Activated CD8-positive, alpha-beta memory T cell treated with anti-CD3 and anti-CD28 coated beads, Interleukin-2, amount 50 U/mL, for 24 hours (primary cell): ENCODE results near the gene TTC1.
"Not testable (repeated sequence)": the region's sequence is repeated elsewhere in the genome, so short reads cannot be mapped to it uniquely, and the experiment has no call there.

Experiments
- DNase-seq: peaks from one replicate; pipeline ENCODE4 v3.0.0-alpha.2; 2020; ENCODE audit errors: extremely low read depth

TTC1 gene

DNA sequence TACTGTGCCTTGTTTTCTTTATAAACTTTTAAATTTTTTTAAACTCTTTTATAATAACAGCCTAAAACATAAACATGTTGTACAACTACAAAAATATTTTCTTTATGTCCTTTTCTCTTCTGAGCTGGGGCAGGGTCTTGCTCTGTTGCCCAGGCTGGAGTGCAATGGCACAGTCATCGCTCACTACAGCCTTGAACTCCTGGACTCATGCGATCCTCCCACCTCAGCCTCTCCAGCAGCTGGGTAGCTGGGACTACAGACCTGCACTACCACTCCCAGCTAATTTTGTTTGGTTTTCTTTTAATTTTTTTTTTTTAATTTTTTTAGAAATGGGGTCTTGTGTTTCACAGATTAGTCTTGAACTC lies 31.5 kb downstream of the TTC1 start:
- no peak for DNase-seq

DNA sequence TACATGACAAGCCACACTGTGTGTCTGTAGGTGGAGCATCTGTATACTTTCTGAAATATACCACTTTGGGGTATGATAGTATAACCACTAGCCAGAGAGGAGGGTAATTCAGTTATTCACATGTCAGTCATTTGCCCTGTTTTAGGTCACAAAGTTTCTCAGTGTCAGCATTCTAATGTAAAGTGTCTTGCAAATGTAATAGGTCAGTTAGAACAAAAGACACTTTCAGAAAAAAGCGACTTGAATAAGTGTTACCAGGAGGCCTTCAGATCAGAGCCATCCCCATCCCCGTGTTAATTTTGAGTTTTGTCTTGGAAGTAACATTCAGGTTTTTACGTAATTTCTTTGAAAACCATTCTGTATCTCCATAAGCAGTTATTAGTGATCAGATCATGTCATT lies 33.7 kb downstream of the TTC1 start:
- DNase-seq = no peak

DNA sequence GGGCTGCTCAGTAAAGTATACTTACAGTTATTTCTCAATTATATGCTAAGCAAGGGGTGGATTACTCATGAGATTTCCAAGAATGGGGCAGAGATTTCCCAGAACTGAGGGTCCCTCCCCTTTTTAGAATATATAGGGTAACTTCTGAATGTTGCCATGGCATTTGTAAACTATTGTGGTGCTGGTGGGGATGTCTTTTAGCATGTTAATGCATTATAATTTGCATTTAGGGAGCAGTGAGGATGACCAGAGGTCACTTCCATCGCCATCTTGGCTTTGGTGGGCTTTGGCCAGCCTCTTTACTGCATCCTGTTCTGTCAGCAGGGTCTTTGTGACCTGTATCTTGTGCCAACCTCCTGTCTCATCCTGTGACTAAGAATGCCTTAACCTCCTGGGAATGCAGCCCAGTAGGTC lies 35.5 kb downstream of the TTC1 start:
- no peak for DNase-seq

DNA sequence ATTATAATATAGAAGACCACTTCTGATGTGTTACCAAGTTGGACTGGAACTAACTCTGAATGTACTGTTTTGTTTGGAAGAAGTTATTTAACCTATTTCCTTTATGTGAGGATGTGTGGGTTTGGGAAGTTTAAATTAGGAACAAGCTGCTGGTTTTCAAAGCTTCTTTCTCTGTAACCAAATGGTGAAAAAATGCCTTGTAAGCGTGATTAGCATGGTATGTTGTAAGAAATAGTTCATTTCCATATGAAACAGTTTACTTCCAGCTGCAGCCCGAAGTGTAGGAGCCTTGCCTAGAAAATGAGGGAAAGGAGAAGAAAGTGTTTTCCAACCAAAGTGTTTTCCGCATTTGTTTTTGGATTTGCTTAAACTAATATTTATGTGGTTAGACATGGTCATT lies 36.0 kb downstream of the TTC1 start:
- no peak for DNase-seq

DNA sequence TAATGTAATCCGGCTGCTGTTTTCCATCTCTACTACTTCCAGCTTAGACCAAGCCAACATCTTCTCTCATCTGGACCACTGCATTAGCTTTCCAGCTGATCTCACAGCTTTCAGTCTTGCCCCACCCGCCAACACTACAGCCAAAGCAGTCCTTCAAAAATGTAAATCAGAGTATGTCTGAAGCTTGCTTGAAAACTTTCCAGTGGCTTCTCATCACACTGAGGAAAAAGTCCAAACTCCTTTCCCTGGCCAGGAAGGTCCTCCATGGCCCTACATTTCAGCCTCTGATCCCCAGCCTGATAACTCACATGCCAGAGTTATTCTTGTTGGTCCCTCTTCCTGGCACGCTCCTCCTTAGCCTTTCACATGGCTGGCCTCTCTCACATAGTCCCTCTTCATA lies 38.5 kb downstream of the TTC1 start:
- no peak for DNase-seq

DNA sequence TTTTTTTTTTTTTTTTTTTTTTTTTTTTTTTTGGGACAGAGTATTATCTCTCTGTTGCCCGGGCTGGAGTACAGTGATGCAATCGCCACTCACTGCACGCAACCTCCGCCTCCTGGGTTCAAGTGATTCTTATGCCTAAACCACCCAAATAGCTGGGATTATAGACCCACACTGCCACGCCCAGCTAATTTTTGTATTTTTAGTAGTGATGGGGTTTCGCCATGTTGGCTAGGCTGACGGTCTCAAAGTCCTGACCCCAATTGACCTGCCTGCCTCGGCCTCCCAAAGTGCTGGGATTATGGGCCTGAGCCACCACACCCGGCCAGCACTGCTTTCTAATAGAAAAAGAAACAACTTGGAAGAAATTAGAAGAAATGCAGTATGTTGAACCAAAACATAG lies 39.2 kb downstream of the TTC1 start:
- no peak for DNase-seq

DNA sequence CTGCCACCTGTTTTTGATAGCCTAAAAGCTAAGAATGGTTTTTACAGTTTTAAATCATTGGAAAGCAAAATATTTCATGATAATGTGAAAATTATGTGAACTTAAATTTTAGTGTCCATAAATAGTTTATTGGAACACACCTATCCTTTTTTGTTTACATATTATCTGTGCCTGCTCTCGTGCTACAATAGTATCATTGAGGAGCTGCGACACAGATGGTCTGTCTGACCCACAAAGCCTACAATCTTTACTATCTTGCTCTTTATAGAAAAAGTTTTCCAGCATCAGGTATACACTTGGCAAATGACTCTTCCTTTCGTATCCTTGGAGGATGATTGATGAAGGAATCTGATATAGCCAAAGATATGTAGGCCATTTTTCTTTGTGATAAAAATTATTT lies 40.2 kb downstream of the TTC1 start:
- no peak for DNase-seq

DNA sequence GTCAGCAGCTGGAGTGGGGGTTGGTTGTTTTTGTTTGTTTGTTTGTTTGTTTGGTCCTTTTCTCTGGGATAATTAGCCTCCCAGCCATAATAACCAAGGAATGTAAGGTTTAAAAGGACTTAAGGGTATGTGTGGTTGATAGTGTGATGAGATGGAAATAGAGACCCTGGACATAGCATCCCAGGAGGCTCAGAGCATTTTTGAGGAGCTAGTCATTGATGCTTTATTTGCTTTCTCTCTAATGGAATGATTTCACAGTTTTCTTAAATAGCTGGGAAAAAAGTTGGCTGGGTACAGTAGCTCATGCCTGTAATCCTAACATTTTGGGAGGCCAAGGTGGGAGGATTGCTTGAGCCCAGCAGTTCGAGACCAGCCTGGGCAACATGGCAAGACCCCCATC lies 45.1 kb downstream of the TTC1 start:
- DNase-seq = no peak

DNA sequence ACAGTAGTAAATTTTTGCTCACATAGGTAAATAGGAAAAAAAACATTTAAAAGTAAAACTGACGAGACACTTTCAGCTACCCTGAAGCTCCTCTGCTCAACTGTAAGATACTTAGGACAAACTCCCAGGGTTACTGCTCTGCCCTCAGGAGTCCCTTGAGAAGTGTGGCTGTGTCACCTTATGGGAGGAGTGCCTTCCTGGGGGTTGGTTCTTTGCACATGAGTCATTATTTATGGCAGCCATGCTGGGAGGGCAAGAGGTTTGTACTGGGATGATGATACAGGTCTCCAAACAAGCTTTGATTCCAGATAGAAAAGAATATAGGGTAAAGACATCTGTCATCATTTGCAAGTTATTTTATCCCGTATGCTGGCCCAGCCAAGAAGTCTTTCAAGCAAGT lies 45.9 kb downstream of the TTC1 start:
- no peak for DNase-seq

DNA sequence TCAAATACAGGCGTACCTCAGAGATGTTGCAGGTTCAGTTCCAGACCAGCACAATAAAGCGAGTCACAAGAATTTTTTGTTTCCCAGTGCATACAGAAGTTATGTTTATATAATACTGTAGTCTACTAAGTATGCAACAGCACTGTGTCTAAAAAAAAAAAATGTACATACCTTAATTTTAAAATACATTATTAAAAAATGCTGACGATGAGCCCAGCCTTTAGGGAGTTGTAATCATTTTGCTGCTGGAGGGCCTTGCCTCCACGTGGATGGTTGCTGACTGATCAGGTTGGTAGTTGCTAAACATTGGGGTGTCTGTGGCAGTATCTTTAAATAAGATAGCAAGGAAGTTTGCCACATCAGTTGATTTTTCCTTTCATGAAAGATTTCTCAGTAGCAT lies 48.3 kb downstream of the TTC1 start:
- DNase-seq = no peak

DNA sequence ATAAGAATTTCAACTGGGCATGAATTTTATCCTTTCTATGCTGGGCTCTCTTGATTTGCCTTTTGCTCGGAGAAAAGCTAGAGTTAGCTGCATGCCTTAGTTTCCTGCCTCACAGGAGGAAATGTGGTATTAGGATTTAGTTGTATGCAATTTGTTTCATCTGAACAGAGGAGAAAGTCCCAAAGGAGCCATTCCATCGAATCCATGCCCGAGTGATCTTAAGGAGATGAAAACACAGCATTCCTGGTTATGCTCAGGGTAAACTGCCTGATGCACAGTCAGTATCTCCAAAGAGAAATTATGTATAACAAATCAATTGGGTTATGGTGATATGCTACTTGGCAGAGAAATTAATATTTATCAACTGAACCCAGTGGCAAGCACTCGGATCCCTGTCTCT lies 51.1 kb downstream of the TTC1 start:
- no peak for DNase-seq

DNA sequence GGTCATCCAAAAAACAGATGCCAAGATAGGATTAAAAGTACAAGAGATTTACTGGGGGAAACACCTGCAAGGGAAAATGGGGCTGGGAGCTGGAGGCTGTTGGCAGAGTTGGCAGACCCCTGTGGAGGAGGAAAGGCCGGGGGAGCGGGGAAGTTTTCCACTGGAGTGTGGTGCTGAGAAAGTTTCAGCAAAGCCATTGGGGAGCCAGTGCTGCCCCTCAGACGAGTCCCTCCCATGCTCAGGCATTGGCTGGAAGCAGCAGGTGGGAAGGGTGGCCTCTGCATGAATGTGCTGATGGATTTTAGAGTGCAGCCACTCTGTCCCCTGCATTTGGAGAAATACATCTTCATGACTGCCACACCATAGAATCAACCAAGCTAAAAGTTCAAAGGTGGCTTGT lies 52.8 kb downstream of the TTC1 start:
- DNase-seq = no peak

DNA sequence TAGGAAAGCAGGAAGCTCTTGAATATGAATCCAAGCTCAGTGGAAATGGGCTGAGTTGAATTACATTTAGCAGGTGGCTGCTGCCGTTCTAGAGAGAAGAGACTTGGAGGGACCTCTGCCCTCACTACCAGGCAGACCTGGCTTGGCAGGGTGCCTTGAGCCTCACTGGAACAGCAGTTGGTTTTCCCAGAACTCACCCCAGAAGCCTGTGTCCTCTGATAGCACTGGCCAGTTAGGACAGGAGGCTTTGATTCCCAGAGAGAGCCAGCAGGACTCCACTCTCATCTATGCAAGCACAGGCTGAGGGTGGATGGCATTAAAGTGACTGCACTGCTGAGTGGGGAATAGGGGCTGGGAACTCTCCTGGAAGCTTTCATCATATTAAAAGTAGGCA lies 55.5 kb downstream of the TTC1 start:
- no peak for DNase-seq

DNA sequence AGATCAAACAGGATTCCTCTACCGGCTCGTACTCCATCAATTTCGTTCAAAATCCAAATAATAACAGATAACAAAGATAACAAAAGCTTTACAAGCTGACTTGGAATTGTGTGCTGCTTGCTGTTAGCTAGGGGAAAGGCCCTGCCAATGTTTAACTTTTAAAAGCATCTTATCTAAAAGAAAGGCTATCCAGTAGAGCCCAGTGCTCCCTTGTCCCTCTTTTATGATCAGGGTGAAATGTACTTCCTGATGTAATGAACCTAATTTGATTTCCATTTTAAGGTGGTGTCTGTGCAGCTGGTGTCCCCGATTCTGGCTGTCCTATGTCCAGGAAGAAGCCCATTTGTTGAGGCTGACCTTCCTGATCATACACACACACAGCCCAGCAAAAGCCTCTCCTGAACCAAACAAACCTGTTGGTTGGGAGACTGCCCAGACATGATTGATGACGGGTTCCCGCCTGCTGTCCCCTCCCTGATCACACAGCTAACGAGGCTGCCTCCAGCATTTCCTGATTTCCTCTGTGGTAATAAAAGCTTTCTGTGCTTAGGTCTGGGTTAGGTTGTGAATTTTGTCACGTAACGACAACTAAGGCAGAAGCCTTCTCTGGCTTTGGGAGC lies 56.2 kb downstream of the TTC1 start:
- no peak for DNase-seq

DNA sequence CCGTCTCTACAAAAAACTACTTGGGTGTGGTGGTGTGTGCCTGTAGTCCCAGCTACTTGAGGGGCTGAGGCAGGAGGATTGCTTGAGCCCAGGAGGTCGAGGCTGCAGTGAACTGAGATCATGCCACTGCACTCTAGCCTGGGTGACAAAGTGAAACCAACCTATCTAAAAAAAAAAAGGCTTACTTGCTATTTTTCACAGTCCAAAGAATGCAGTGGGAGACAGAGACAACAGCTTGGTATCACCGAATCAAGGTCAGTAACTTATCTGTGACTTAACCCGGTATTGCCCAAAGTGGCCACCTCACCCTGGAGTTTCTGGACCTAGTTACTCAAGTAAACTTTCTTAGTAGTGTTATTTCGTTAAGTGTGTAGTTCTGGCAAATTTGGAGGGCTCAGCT lies 60.2 kb downstream of the TTC1 start:
- DNase-seq = not testable (repeated sequence)

DNA sequence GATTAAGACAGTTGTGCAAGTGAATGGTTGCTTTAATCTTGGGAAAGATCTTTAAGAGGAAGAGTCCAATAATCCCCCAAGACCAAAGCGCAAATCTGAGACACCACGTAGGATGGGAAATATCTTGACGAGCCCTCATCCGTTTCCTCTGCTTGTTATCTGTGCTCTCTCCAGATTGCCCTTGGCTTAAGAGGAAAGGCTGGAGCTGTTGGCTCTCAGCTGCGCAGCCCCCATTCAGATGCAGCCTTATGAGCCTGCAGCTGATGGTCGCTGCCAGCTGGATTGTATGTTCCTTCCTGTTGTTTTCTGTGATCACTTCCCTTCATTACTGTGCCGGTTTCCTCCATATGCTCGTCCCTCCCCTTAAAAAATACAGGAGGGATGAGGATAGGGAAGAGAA lies 62.6 kb downstream of the TTC1 start:
- no peak for DNase-seq

DNA sequence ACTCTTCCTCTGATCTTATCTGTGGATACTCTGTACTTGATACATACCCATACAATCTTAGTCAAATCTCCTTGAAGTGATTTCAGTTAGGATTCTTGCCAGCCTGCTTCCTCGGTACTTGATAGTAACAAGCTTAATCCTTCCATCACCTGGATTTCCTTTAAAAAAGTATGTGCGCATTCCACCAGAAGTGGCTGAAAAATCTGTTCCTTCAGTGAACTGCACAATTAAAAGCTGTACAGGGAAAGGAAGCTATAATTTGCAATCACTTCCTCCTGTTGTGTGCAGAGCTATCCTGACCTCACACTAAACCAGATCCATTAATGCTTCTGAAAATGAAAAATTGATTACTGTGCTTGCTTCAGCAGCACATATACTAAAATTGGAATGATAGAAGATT lies 63.0 kb downstream of the TTC1 start:
- no peak for DNase-seq

DNA sequence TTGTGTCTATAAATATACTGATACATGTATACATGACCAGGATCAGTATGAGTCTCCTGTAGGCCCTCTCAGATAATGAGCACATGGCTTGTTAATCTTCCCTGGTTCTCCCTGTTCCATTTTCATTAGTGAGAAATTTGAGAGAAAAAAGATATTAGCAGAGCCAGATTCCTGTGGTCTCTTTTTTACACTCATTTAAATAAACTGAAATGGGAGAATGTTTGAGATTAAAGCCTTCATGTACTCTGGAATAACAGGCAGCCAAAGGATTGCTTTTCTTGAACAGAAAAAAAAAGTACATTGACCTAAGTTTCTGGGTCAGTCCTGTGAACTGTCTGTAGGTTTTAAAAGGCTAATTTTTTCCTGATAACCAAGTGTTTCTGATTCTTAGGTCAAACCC lies 66.1 kb downstream of the TTC1 start:
- no peak for DNase-seq

DNA sequence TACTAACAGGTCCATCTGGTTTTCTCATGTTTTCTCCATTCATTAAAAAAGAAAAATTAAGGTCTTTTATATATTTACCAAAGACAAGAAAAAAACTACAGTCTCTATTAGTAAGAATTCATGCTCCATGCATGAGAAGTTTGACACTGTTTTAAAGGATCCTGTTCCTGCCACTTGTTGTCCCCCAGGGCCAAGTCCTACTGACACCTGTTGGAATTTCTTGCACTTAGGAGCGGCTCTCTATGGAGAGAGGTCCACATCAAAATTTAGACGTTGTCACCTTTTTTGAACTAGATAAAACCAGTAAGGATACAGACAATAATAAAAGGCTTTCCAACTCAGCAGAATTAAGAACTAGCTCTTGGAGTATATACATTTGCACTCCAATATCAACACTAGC lies 68.1 kb downstream of the TTC1 start:
- no peak for DNase-seq

DNA sequence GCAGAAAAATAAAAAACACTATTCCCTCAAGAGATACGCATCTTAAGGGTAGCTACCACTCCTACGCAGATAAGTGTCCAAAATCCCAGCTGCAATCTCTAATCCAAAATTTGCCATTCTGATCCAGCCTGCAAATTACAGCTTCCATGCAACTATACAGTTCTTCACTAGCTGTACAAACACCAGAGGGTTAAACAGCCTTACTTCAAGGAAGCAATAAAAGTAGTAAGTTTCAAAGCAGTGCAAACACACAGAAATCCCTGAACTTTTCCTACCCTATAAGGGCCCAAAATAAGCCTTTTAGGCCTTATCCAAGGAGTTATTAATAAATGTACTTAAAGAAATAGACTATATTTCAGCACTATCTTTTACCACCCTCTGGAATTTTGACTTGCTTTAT lies 70.8 kb downstream of the TTC1 start:
- DNase-seq = no peak

DNA sequence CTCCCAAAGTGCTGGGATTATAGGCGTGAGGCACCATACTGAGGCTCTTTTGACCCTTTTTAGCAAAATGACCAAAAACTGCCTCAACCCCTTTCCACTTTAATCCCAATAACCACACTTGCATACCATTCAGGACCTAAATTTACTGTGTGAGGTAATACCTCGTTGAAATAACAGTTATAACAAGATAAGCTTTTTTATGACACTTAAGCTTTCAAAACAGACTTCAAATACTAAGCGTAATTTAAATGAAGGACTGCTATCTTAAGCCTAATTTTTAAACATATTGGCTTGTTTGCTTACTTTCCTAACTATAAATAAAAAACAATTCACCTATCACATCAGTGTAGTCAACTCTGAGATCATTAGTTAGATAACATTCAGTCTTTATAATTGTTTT lies 72.6 kb downstream of the TTC1 start:
- DNase-seq = no peak

DNA sequence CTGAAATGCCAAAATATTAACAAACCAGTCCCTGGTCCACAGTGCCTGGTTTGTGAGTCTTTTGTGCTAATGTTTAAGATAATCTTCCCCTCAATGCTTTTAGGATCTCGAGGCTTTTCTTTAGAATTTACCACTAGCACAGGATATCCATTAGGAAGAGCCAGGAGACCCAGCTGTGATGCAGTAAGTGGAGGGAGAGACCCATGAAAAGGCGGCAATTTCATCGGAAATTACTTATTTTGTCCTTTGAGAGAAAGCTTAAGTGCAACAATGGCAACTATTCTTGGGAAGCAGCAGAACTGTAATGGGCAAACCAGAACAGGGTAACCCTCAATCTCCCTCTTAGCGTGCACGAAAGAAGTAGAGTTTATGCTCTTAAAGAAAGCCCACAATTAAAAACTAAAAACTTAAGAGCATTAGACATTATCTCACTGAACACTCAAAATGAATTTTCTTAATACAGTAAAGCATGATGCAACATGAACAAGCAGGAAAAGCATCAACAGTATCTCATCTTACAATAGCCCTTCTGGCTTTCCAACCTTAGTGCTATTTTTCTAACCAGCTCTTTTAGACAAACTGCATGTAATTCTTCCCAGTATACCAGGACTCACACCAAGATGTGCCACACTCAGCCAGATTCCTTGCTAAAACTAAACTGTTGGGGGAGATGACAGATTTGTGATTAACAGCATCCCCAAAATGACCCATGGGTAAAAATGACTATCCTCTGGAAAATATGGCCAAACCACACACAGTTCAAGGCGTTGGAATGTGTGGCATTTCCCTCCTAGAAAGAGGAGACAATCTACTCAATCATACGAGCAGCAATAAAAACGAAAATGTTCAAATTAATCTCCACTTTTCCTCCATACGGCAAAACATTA lies 73.9 kb downstream of the TTC1 start:
- DNase-seq = no peak

DNA sequence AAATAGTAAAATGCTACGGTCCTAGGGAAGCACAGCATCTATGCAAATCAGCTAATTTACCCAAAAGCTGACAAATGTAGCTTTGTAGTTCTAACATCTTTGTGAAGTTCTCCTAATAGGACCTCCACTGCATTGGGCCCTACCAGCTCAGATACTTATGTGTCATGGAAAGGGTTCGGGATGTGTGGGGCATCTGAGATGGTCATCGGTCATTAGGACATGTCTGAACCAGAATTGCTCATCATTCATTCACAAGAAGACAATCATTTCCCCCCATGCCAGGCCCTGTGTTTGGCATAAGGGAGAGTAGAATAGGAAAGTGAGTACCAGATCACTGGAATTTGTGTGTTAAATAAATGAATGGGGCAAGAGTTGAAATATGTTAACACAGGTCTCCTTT lies 74.6 kb downstream of the TTC1 start:
- DNase-seq = no peak

DNA sequence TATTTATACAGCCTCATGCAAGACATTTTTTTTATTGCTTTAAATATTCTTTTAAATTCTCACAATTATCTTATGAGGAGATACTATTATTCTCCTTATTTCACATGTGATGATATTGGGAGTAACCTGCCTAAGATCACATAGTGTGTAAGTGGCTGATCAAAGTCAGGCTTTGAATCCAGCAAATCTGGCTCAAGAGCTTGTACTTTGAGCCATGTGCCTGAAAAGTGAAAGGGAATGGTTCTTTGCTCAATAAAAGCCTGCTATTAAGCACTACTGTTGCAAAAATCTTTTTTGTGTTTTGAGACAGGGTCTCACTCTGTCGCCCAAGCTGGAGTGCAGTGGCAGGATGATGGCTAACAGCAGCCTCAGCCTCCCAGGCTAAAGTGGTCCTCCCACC lies 75.2 kb downstream of the TTC1 start:
- no peak for DNase-seq
